ENCODE data around the gene SERPINE2.

DNA sequence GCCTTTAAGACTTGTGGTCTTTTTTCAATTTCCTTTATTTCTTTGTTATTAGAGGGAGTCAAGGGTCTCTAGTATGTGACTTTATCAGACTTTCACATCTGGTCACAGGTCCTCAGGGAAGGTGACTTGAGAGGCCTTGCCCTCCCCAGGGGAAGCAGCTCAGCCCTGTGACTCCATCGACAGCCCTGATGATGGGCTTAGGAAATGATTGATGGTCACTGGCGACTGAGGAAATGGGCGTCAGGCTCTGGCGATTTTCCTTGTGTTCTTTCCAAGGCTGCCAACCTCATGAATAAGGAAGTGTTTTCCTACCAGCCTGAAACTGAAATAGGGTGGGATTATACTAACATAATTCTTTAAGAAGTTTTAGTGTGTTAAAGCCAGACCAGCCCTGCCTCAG is 21.1 kb downstream of the SERPINE2 start:
- TF ChIP-seq, protein P1, sequence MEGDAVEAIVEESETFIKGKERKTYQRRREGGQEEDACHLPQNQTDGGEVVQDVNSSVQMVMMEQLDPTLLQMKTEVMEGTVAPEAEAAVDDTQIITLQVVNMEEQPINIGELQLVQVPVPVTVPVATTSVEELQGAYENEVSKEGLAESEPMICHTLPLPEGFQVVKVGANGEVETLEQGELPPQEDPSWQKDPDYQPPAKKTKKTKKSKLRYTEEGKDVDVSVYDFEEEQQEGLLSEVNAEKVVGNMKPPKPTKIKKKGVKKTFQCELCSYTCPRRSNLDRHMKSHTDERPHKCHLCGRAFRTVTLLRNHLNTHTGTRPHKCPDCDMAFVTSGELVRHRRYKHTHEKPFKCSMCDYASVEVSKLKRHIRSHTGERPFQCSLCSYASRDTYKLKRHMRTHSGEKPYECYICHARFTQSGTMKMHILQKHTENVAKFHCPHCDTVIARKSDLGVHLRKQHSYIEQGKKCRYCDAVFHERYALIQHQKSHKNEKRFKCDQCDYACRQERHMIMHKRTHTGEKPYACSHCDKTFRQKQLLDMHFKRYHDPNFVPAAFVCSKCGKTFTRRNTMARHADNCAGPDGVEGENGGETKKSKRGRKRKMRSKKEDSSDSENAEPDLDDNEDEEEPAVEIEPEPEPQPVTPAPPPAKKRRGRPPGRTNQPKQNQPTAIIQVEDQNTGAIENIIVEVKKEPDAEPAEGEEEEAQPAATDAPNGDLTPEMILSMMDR (conservative IDR thresholded peaks at IDR 0.05; ENCODE audit: low read length) = no peak
- no peak for TF ChIP-seq EZH2phosphoT487 (IDR thresholded peaks at IDR 0.05; ENCODE audit: borderline replicate concordance)
